NCI-H146 treated with DMSO at 0.1 percent for 48 hours (cell line): ENCODE measurements around the gene RARA.
A peak's percentile ranks its signal among the peaks of the same experiment; 100 is the strongest.

Experiments
- DNase-seq: peaks from one replicate; lab custom pipeline; 2025; ENCODE audit not compliant: unreplicated experiment; lab: John Stamatoyannopoulos, UW

Gene RARA

DNA sequence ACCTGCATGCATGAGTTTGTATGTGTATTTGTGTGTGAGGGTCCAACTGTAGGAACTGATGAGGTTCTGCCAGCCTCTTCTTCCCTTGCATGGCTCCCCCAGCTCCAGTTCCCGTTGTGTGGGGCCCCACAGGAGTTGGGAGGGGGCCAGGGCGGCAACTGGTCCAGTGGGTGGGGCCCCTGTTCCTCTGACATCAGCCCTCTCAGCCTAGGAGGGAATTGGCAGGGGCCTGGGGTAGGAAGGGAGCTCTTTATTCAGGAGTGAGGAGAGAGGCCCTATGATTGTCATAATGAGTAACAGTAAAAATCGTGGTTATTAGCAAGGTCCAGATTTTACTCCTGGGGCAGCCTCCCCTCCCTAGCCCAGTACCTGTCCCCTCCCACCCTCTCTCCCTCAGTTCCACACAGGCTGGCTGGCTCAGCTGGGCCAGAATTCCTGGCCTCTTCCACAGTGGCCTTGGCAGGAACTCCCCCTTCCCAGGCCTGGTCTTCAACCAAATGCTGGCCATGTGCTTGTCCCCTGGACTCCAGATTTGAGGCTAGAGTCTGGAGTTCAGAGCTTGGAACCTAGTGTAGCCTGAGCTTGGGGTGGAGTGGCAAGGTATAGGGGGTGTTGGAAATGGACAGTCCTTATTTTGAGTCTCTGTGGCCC, 18.9 kb downstream of the RARA start:
- no peak for DNase-seq

- DNase-seq: no peak
Measured at GRCh38 chr17:40328386-40328766, 19.4 kb downstream of the RARA start.

DNA sequence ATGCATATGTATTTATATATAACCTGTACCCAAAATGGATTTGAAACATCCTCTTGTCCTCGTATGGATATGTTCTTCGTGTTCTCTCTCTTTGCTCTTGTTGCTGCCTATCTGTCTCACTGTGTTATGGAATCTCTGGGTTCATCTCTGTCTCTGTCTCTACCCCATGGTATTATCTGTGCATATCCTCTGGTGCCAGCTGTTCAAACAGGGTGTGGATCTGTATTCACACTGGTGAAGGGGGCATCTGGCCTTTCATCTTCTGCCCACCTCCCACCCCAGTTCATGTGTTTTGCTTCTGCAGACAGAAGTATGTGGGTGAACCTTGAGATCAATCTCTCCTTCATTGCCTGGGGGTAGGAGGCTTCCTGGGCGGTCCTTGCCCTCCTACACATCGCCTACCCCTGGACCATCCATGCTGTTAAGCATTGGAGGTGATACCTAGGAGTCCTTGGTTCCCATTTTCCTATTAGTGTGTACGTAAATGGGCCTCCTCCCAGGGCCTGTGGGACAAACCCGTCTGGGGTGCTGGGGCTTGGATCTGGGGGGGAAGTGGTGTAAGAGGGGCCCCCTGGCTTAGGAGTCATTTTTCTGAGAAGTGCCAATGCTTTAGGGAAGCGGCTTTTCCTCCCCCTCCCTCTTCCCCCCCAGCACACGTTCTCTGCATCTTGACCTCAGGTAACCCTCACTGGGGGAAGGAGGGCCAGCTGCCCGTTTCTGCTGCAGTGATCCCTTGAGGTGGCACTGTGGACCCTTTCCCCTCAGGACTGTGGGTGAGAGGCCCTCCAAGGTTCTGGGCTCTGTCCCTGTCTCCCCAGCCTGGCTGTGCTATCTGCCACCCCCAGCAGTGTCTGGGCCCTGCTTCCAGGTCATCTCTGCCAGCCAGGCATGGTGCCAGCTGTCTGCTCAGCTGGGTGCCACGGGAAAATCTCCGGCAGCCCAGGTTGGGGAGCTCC, 21.1 kb downstream of the RARA start:
- DNase-seq: no peak

DNA sequence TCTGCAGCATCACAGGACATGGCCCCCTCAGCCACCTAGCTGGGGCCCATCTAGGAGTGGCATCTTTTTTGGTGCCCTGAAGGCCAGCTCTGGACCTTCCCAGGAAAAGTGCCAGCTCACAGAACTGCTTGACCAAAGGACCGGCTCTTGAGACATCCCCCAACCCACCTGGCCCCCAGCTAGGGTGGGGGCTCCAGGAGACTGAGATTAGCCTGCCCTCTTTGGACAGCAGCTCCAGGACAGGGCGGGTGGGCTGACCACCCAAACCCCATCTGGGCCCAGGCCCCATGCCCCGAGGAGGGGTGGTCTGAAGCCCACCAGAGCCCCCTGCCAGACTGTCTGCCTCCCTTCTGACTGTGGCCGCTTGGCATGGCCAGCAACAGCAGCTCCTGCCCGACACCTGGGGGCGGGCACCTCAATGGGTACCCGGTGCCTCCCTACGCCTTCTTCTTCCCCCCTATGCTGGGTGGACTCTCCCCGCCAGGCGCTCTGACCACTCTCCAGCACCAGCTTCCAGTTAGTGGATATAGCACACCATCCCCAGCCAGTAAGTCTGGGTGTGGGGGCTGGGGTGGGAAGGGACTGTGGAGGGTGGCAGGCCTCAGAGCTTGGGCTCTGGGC, 22.0 kb downstream of the RARA start:
- DNase-seq: no peak

DNA sequence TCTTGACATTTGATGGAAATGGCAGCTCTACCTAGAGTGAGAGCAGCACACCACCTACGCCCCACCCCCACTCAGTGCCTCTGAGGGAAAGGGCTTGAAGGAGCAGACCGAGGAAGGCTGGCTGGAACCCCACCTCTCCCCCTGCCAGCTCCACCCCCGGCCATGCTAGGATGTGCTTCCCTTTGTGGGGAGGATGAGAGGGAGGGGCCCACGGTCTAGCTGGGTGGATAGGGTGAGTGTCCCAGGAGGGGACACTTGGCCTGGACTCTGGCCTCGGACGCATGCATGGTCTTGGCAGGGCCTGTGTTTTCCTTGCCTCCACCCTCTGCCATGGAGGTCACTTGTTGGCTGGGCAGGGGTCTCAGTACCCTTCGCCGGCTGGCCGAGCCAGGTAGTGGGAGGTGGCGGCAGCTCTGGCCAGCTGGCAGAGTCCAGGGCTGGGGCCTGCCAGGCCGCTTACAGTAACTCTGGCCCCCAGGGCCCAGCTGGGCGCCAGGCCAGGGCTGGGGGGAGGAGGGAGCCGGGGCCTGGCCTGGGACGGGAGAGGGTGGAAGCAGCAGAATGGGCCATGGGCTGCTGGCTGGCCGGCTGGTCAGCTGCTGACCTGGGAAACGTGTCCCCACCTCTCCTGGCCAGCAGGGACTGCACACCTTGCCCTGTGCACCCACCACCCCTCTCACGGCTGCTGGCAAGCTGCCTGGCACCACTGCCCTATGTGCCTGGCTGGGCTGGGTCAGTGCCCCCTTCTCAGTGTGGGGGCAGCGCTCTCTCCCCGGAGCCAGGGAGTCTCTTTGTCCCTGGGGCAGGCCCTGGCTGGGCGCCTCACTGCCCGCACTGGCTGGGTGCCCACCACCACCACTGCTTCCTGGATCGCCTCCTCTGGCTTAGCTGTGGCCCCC, 23.0 kb downstream of the RARA start:
- DNase-seq: no peak

DNA sequence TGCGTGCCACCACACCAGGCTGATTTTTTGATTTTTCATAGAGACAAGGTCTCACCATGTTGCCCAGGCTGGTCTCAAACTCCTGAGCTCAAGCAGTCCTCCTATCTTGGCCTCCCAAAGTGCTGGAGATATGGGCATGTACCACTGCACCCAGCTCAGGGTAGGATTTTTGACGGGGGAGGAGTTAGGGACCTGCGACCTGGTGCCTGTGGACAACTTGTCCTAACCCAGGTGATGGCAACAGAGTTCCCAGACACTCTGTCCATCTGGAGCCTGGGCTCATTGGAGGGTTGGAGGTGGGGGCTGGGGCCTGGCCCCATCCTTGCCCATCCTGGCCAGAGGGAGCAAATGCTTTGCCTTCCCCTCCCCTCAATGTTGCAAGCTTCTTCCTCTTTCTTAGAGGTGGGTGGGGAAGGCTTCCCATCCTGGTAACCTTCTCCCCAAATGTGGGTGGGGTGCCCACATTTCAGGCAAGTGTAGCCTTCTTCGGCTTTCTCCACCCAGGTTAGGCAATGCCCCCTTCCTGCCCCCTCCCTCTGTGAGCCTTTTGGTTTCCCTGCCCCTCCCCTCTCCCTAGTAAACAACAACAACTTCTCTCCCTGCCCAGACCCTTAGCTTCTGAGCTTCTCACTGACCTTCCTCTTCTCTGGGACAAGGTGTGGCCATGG, 24.9 kb downstream of the RARA start:
- DNase-seq: no peak

DNA sequence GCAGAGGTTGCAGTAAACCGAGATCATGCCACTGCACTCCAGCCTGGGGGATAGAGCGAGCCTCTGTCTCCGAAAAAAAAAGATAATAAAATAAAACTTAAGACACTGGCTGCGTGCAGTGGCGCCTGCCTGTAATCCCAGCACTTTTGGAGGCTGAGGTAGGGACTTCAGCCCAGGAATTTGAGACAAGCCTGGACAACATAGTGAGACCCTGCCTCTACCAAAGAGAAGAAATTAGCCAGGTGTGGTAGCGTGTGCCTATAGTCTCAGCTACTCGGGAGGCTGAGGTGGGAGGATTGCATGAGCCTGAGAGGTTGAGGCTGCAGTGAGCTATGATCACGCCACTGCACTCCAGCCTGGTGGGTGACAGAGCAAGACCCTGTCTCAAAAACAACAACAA, 26.6 kb downstream of the RARA start:
- no peak for DNase-seq

GRCh38 chr17:40337351-40337750, 28.4 kb downstream of the RARA start:
- DNase-seq: no peak

DNA sequence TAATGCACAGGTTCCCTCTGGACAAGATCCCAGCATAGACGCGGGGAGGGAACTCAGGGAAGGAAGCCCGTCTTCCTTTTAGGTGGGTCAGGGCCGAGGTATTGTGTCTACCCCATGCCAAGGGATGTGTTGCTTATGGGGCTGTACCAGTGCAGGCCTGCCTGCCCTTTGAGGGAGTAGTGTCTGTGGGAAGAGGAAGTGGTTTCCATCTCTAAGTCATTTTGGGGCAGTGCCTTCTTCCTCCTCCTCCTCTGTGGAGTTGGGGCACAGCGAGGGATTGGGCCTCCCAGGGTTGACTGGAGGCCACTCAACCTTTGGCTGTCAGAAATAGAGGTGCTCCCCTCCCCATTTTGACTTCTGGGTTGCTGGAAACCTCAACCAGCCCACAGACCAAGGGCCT, 29.1 kb downstream of the RARA start:
- DNase-seq: no peak

DNA sequence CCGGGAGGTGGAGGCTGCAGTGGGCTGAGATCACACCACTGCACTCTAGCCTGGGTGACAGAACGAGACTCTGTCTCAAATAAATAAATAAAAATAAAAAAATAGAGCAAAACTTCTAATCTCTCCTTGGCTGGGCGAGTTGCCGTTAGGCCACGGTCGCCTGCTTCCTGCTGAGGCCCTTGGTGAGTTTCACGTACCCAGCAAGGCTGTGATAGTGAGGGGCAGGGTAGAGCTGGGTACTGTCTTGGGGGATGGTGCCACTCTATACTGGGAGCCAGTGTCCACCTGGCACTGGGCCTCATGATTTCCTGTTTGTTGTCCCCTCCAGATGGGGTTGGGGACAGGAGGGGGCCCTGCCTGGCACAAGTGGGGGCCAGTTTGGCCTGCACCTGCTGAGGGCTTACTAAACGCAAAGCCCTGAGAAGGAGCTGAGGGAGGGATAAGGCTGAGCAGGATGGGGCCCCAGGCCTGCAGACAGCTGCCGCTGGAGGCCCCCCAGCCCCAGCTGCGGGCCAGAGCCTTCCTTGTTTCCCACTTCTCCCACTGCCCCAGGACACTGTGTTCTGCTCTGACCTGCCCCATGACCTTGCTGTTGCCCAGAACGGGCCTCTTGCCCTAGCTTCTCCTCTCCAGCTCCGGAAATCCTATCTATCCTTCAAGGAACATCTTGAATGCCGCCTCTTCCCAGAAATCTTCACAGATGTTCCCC, 30.1 kb downstream of the RARA start:
- no peak for DNase-seq

DNA sequence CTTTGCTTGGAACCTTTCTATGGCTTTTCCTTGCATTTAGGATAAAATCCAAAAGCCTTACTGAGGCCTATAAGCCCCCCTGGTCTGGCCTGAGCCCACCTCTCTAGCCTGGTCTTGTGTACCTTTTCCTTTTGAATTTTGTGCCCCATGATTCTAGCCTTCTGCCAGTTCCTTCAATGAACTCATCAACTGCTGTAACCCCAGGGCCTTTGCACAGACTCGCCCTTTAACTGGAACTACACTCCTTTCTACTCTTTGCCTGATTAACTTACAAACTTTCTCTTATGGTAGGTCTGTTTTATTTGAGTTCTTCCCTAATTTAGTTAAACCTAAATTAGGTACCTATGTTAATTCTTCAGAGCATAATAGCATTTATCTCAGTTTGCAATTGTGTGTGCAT, 31.3 kb downstream of the RARA start:
- no peak for DNase-seq

DNA sequence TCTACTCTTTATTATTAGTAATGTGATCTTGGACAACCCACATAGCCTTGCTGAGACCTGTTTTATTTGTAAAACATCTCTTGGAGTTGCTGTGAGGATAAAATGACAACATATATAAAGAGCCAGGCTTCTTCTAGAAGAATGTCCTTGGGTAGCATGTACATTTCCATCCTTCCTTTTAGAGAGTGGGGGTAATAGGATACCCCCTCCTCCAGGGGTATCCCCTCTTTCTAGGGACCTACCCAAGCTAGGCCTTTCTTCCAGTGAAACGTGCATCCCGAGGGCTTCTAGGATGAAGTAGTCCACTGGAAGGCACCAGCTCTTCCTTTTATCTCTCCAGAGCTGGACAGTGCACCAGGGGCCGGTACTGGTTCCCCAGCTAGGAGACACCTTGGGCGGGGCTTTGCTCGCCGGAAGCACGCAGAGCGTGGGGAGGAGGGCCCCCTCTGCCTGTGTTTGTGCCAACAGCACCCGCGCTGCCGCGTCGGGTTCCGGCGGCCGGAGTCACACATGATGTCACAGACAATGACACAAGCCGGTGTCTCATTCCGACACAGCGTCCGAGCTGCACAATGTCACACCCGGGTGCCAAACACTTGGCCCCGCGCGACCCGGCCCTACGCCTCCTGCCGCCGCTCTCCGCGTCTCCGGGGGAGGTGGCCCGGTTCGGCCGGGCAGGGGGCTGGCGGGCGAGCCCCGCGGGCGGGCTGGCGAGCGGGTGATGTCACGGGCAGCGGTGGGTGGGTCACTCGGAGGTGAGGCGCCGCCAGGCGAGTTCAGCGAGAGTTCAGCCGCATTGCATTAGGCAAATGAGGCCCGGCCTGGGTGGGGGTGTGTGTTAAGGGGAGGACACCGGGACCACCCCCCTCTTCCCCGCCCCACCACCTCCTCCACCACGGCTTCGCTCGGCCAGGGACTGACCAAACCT, 32.2 kb downstream of the RARA start:
- peak; percentile 58 for DNase-seq

DNA sequence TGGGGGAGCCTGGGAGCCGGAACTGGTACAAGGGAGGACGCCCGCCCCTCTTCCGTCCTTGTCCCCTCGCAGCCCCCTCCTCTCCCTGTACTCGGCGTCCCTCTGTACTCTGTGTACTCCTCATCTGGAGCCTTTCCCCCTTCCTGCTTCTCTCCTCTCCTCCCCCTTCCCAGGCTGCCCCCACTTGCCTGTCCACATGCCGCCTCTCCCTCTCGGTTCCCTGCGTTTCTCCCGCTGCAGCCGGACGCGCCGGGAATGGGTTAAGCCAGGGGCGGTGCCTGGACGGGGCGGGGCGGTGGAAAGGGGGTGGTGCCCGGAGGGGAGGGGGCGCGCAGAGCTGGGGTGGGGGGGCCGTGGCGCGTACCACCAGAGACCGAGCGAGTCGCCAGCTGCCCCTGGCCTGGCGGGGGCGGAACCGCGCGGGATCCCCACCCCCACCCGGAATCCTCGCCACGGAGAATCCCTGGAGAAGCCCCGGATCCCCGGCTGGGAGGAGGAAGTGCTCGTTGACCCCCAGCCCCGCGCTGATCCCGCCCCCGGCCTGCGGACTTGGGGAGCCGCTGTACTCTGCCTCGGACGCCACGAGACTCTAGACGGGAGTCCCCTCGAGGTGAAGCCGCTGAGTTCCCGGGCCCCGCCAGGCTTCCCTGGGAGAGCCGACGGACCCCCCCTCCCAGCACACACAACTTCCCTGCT, 33.0 kb downstream of the RARA start:
- DNase-seq: peak; percentile 58

DNA sequence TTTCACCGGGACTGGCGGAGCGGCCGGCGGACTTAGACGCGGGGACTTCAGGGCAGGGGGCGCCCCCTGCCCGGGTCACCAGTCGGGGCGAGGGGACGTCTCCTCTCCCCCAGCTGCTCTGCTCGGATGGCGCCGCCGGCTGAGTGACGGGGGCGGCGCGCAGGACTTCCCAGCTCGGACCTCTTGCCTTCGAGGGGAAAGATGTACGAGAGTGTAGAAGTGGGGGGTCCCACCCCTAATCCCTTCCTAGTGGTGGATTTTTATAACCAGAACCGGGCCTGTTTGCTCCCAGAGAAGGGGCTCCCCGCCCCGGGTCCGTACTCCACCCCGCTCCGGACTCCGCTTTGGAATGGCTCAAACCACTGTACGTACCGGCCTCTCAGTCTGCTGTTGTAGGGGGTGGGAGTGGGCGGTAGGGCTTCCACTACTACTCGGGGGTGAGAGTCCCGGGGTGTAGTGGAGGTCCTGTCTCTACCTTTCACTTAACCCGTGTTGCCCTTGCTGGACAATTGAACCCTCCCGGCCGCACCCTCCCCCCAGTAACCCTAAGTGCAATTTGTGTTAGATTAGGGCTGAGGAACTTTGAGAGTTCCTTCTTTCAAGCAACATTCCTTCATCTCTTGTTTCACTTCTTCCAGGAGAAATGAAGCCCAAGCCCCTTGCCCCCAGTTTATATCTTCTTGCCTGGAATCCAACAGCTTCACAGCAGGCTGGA, 33.7 kb downstream of the RARA start:
- no peak for DNase-seq

GRCh38 chr17:40343219-40344119, 34.5 kb downstream of the RARA start:
- no peak for DNase-seq

DNA sequence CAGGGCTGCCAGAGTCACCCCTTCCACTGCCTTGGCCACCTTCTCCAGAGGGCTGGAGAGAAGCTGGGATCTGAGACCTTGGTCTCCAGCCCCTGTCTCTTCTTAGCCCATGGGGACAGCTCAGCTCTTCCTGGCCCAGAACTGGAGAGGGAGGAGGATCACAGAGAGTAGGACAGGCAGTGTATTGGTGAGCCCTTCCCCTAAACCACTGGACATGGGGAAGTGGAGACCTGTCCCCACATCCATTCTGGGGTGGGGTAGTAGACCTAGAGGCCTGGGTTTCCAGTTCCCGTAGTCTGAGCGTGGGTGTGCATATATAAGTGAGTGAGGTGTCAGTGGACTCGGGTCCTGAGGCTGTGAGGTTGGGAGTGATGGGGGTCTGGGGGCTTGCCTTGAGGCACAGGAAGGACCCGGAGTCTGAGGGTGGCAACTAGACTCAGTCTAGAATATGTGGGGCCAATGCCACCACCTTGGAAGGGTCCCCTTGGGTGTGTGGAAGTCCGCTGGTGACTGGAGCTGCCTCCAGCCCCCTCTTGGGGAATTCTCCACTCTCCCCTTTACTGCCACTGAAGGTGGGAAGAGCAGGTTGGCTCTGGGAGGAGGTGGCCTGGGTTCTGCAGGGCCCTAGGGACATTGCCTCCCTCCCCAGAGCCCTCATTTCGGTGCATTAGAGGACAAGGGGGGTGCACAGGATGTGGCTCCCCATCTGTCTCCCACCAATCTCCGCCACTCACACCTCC, 35.6 kb downstream of the RARA start:
- DNase-seq: no peak
